Body of pancreas (tissue), 4 donors: Measurements from ENCODE around the gene NPR1.

Source experiments
- POLR2A ChIP-seq, 3 donors: fragments of 450-650 bp; IDR thresholded peaks; one replicate each; pipeline ENCODE4 v1.6.1; 2016; ENCODE audit warnings: antibody characterized with exemption in 3 of 3, mild to moderate bottlenecking in 2 of 3
- TF ChIP-seq, protein P1 (sequence below), 7 experiments: fragments of 450-650 bp in 4 of 7; fragments of 200-600 bp in 3 of 7; sonication (generic) in 3 of 7; IDR thresholded peaks; one replicate each; pipeline ENCODE4 v1.5.1; 2016 to 2019; ENCODE audit warnings: antibody characterized with exemption in 7 of 7

GRCh38 chr1:153636312-153636711 lies 42.2 kb upstream of the NPR1 start:
- TF ChIP-seq, protein P1, sequence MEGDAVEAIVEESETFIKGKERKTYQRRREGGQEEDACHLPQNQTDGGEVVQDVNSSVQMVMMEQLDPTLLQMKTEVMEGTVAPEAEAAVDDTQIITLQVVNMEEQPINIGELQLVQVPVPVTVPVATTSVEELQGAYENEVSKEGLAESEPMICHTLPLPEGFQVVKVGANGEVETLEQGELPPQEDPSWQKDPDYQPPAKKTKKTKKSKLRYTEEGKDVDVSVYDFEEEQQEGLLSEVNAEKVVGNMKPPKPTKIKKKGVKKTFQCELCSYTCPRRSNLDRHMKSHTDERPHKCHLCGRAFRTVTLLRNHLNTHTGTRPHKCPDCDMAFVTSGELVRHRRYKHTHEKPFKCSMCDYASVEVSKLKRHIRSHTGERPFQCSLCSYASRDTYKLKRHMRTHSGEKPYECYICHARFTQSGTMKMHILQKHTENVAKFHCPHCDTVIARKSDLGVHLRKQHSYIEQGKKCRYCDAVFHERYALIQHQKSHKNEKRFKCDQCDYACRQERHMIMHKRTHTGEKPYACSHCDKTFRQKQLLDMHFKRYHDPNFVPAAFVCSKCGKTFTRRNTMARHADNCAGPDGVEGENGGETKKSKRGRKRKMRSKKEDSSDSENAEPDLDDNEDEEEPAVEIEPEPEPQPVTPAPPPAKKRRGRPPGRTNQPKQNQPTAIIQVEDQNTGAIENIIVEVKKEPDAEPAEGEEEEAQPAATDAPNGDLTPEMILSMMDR (IDR thresholded peaks at IDR 0.05), result no peak
- no peak for TF ChIP-seq POLR2A (IDR thresholded peaks at IDR 0.05)
